Skeletal muscle cell (primary cell): ENCODE data around the gene POLA2.

Source experiments
- DNase-seq: peaks from one replicate; pipeline ENCODE4 v3.0.0-alpha.2; 2010; ENCODE audit warnings: low read depth
- H3K4me3 ChIP-seq: 2 replicates; pipeline ENCODE4 v1.5.1; 2011; ENCODE audit warnings: low read depth, mild to moderate bottlenecking, control low read depth, low read length, moderate library complexity

Gene POLA2

GRCh38 chr11:65301491-65302329, 39.9 kb downstream of the POLA2 start:
- H3K4me3 ChIP-seq, result no peak overlapping the region
- DNase-seq, result no peak

GRCh38 chr11:65303555-65303954, 41.8 kb downstream of the POLA2 start:
- no peak for DNase-seq
- no peak overlapping the region for H3K4me3 ChIP-seq

- DNase-seq, result no peak
- no peak overlapping the region for H3K4me3 ChIP-seq
Observed at GRCh38 chr11:65304110-65304509, 42.3 kb downstream of the POLA2 start.

GRCh38 chr11:65304613-65305012, 42.9 kb downstream of the POLA2 start:
- no peak overlapping the region for H3K4me3 ChIP-seq

GRCh38 chr11:65305501-65306268, 43.9 kb downstream of the POLA2 start:
- H3K4me3 ChIP-seq, result no peak overlapping the region
- peak; percentile 74 for DNase-seq

More at GRCh38 chr11:65304613-65305012, 42.9 kb downstream of the POLA2 start:
- DNase-seq, result no peak

GRCh38 chr11:65307298-65308229, 45.8 kb downstream of the POLA2 start:
- H3K4me3 ChIP-seq, result no peak overlapping the region
- DNase-seq, result no peak

- no peak for DNase-seq
- H3K4me3 ChIP-seq, result no peak overlapping the region
Observed at GRCh38 chr11:65308281-65308891, 46.6 kb downstream of the POLA2 start.

GRCh38 chr11:65309006-65309405, 47.2 kb downstream of the POLA2 start:
- H3K4me3 ChIP-seq, result no peak overlapping the region
- no peak for DNase-seq

- no peak for DNase-seq
- H3K4me3 ChIP-seq, result no peak overlapping the region
Observed at GRCh38 chr11:65310215-65310614, 48.5 kb downstream of the POLA2 start.

- no peak overlapping the region for H3K4me3 ChIP-seq
- DNase-seq, result no peak
Observed at GRCh38 chr11:65310736-65311135, 49.0 kb downstream of the POLA2 start.

- no peak overlapping the region for H3K4me3 ChIP-seq
- no peak for DNase-seq
Observed at GRCh38 chr11:65311170-65311678, 49.5 kb downstream of the POLA2 start.

- DNase-seq, result no peak
Observed at GRCh38 chr11:65314501-65315203, 52.9 kb downstream of the POLA2 start, which contains the start of gene CDC42EP2. Gene CDC42EP2, plus strand, starts transcription at chr11:65314866. Its CDS starts 6,033 bp downstream, at chr11:65320899.

GRCh38 chr11:65315204-65315865, 53.6 kb downstream of the POLA2 start:
- H3K4me3 ChIP-seq, result peak overlapping the region; percentile 67

More at GRCh38 chr11:65314501-65315203, 52.9 kb downstream of the POLA2 start, which contains the start of gene CDC42EP2:
- H3K4me3 ChIP-seq, result peak within 1 kb of the TSS; percentile 67

GRCh38 chr11:65315866-65316226, 54.1 kb downstream of the POLA2 start:
- peak overlapping the region; percentile 67 for H3K4me3 ChIP-seq
- no peak for DNase-seq

More at GRCh38 chr11:65315204-65315865, 53.6 kb downstream of the POLA2 start:
- no peak for DNase-seq

- H3K4me3 ChIP-seq, result peak overlapping the region; percentile 67
Observed at GRCh38 chr11:65316227-65317024, 54.7 kb downstream of the POLA2 start.

GRCh38 chr11:65317025-65317786, 55.4 kb downstream of the POLA2 start:
- no peak for DNase-seq
- peak overlapping the region; percentile 67 for H3K4me3 ChIP-seq

More at GRCh38 chr11:65316227-65317024, 54.7 kb downstream of the POLA2 start:
- DNase-seq, result peak; percentile 98
